GM21367 (cell line): ENCODE data around the gene CYP2C18.
"Not testable (repeated sequence)": the region's sequence is repeated elsewhere in the genome, so short reads cannot be mapped to it uniquely, and the experiment has no call there.

ENCODE experiments used
- ATAC-seq: cut with Tn5 transposase; IDR thresholded peaks from one replicate; pipeline ENCODE4 v1.9.1; 2021; ENCODE audit not compliant: unreplicated experiment

The CYP2C18 gene

DNA sequence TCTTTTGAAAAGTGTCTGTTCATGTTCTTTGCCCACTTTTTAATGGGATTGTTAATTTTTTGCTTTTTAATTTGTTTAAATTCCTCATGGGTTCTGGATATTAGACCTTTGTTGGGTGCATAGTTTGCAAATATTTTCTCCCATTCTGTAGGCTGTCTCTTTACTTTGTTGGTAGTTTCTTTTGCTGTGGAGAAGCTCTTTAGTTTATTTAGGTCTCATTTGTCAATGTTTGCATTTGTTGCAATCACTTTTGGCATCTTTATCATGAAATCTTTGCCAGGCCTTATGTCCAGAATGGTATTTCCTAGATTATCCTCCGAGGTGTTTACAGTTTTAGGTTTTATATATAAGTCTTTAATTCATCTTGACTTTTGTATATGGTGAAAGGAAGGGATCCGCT lies 55.1 kb downstream of the CYP2C18 start:
- ATAC-seq: no peak

DNA sequence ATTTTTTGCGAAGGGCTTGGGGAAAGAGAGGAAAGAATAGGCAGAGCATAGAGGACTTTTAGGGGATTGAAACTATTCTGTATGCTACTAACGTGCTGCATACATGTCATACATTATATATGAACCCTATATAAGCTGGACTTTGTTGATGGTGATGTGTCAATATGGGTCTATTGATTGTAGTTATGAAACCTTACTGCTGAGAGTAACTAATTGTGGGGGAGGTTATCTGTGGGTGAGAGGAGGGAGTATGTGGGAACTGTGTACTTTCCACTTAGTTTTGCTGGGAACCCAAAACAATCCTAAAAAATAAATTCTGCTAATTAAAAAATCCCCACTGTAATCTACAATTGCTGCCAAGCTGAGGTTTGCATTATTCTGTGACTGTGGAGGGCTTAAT lies 63.6 kb downstream of the CYP2C18 start:
- no peak for ATAC-seq

DNA sequence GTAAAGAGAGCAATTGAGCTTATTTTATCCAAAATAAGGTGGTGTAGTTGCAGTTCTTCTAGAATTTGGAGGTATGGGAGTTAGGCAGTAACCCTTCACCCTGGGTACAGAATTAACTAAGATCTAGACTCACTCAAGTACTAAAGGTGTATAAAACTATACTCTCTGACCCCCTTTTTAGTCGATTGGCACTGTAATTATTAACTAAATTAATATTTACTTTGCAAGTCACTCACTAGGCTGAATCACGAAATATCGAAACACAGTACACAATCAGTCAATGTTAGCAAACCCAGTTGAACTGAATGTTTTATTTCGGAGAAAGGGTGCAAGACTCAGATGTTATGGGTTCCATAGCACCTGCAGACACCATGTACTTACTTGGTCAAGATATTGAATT lies 64.3 kb downstream of the CYP2C18 start:
- ATAC-seq: no peak

DNA sequence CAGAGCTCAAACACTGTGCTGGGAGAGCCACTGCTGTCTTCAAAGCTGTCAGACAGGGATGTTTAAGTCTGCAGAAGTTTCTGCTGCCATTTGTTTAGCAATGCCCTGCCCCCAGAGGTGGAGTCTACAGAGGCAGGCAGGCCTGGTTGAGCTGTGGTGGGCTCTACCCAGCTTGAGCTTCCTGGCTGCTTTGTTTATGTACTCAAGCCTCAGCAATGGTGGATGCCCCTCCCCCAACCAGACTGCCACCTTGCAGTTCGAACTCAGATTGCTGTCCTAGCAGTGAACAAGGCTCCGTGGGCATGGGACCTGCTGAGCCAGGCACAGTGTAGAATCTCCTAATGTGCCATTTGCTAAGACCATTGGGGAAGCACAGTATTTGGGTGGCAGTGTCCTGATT lies 74.4 kb downstream of the CYP2C18 start:
- ATAC-seq: no peak

DNA sequence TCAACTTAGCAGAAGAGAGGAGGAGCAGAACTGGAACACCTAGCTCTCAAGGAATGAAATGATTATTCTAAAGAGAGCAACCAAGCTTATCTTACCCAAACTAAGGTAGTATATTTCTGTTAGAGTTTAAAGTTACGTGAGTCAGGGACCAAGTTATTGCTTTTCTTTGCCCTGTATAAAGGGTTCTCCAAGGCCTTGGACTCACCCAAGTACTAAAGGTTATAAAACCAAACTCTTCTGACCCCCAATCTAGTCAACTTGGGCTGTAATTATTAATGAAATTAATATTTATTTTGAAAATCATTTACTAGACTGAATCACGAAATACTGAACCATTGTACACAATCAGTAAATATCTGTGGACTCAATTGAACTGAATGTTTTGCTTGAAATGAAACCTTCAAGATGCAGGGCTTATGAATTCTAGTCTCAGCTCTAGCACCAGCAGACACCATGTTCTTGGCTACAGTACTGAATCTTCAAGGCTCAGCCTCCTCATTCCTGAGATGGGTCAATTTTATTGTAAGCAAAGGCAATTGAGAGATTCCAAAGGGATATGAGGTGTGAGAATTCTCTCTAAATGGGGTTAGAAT lies 77.2 kb downstream of the CYP2C18 start:
- ATAC-seq: no peak

DNA sequence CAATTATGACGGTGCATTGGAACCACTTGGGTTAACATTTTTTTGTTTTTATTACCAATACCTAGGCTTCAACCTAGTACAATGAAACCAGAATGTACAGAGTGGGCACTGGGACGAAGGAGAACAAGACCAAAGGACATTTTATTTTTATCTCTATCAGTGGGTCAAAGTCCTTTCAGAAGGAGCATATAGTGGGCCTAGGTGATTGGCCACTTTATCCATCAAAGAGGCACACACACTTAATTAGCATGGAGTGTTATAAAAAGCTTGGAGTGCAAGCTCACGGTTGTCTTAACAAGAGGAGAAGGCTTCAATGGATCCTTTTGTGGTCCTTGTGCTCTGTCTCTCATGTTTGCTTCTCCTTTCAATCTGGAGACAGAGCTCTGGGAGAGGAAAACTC lies 78.9 kb downstream of the CYP2C18 start, which contains the start of gene CYP2C19:
CYP2C19 (plus strand) TSS at position 289 of the 400 bp plus-strand sequence; CDS start at position 314, 25 bp downstream.
- ATAC-seq: no peak

DNA sequence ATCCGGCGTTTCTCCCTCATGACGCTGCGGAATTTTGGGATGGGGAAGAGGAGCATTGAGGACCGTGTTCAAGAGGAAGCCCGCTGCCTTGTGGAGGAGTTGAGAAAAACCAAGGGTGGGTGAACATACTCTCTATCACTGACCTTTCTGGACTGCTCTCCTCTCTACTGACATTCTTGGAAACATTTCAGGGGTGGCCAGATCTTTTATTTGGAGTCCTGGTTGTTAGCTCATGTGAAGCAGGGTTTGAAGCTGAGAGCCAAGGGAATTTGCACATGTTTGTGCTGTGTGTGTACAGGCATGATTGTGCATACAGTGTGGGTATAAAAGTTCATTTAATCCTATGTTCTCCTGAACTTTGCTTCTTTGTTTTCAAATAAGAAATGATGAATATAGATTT lies 91.9 kb downstream of the CYP2C18 start:
- ATAC-seq: not testable (repeated sequence)

DNA sequence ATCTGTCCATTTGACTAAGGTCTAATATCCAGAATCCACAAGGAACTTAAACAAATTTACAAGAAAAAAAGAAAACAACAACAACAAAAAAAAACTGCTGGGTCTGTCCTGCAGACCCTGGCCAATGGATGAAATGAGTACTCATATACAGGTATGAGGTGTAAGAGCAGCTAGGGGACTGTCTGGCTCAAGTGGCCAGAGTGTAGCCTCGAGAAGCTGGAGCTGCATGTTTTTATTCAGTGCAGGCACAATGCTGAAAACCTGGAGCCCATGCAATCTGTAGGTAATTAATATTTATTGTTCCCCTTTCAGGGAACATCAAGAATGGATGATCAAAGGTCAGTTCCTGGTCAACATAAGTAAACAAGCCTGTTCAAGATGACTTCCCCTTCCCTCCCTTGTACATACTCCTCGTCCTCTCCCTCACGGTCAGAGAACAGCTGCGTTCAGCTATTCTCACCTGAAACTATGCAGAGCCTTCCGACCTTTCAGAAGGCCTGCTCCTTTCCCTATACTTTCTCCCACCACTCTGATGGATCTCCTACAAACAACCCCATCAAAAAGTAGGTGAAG lies 94.4 kb downstream of the CYP2C18 start:
- no peak for ATAC-seq

DNA sequence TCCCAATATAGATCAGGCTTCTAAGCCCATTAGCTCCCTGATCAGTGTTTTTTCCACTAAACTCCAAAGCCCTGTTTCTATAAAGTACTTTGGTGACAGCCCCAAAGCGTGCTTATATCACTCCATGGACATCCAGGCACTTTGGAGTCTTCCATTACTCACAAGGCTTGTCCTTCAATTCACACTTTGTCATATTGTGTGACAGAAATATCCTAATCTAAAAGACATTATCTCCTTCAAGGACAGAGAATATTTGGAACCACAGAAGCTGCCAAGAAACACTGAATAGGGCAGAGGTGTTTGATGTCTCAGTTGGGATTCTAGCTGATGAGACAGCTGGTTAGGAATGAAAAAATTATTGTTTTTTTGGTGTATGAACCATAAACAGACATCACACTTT lies 97.3 kb downstream of the CYP2C18 start:
- no peak for ATAC-seq

DNA sequence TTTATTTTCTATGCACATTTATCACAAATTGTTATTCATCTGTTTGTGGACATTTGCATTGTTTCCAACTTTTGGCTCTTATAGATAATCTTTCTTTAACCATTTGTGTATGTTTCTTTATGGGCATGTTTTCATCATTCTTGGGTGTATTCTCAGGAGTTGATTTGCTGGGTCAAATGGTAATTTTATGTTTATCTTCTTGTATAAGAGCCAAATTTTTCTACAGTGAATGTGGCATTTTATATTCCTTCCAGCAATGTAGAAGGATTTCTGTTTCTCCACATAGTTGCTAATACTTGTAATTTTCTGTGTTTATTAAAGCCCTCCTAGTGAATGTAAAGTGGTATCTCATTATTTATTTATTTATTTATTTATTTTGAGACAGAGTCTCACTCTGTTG lies 100.7 kb downstream of the CYP2C18 start:
- ATAC-seq: no peak

DNA sequence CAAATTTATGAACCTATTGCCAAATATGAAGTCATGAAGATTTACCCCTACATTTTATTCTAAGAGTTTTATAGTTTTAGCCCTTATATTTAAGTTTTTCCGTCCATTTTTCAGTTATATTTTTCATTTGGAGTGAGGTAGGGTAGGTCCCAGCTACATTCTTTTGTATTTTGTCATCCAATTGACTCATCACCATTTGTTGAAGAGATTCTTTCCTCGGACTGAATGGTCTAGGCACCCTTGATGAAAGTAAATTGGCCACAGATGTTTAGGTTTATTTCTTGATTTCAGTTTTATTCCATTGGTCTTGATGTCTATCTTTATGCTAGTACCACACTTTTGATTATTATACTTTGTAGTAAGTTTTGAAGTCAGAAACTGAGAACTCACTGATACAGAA lies 101.7 kb downstream of the CYP2C18 start:
- ATAC-seq: no peak
